ENCODE data around the gene KRT14.
A peak's percentile ranks its signal among the peaks of the same experiment; 100 is the strongest.
"Not testable (repeated sequence)": the region's sequence is repeated elsewhere in the genome, so short reads cannot be mapped to it uniquely, and the experiment has no call there.

The KRT14 gene

GRCh38 chr17:41614098-41614497 is 27.4 kb upstream of the KRT14 start:
- TF ChIP-seq CTCF (IDR thresholded peaks at IDR 0.05; ENCODE audit: low read depth, low read length, missing control alignments), result no peak
- no peak overlapping the region for H3K4me3 ChIP-seq (replicated peaks; ENCODE audit: low read depth, low read length)
- DNase-seq (ENCODE audit: extremely low read depth, low read depth), result no peak

GRCh38 chr17:41613277-41614082 is 26.8 kb upstream of the KRT14 start:
- no peak for TF ChIP-seq CTCF (IDR thresholded peaks at IDR 0.05; ENCODE audit: low read depth, low read length, missing control alignments)
- DNase-seq (ENCODE audit: extremely low read depth, low read depth), result no peak
- H3K4me3 ChIP-seq (replicated peaks; ENCODE audit: low read depth, low read length), result no peak overlapping the region

GRCh38 chr17:41612376-41613160 is 25.9 kb upstream of the KRT14 start, which contains the start of gene KRT16:
Gene KRT16, minus strand, starts transcription at chr17:41612767. Its CDS starts 79 bp downstream, at chr17:41612688.
- DNase-seq (ENCODE audit: extremely low read depth, low read depth); H3K4me3 ChIP-seq (replicated peaks; ENCODE audit: low read depth, low read length): not testable (repeated sequence)

- H3K4me3 ChIP-seq (replicated peaks; ENCODE audit: low read depth, low read length), result no peak overlapping the region
- DNase-seq (ENCODE audit: extremely low read depth, low read depth), result no peak
- no peak for TF ChIP-seq CTCF (IDR thresholded peaks at IDR 0.05; ENCODE audit: low read depth, low read length, missing control alignments)
These were observed 24.4 kb upstream of the KRT14 start for GRCh38 chr17:41610965-41611640.

GRCh38 chr17:41610061-41610517 is 23.4 kb upstream of the KRT14 start:
- DNase-seq (ENCODE audit: extremely low read depth, low read depth), result not testable (repeated sequence)

GRCh38 chr17:41606930-41607329 is 20.2 kb upstream of the KRT14 start:
- DNase-seq (ENCODE audit: extremely low read depth, low read depth), result not testable (repeated sequence)

More at GRCh38 chr17:41610061-41610517, 23.4 kb upstream of the KRT14 start:
- H3K4me3 ChIP-seq (replicated peaks; ENCODE audit: low read depth, low read length), result not testable (repeated sequence)
- peak; percentile 29 for TF ChIP-seq CTCF (IDR thresholded peaks at IDR 0.05; ENCODE audit: low read depth, low read length, missing control alignments)

GRCh38 chr17:41602524-41602923 is 15.8 kb upstream of the KRT14 start:
- TF ChIP-seq CTCF (IDR thresholded peaks at IDR 0.05; ENCODE audit: low read depth, low read length, missing control alignments), result no peak
- no peak overlapping the region for H3K4me3 ChIP-seq (replicated peaks; ENCODE audit: low read depth, low read length)
- no peak for DNase-seq (ENCODE audit: extremely low read depth, low read depth)

More at GRCh38 chr17:41606930-41607329, 20.2 kb upstream of the KRT14 start:
- not testable (repeated sequence) for H3K4me3 ChIP-seq (replicated peaks; ENCODE audit: low read depth, low read length)
